Measurements from ENCODE around the gene CTSH.
"Not testable (repeated sequence)": the region's sequence is repeated elsewhere in the genome, so short reads cannot be mapped to it uniquely, and the experiment has no call there.

CTSH gene

DNA sequence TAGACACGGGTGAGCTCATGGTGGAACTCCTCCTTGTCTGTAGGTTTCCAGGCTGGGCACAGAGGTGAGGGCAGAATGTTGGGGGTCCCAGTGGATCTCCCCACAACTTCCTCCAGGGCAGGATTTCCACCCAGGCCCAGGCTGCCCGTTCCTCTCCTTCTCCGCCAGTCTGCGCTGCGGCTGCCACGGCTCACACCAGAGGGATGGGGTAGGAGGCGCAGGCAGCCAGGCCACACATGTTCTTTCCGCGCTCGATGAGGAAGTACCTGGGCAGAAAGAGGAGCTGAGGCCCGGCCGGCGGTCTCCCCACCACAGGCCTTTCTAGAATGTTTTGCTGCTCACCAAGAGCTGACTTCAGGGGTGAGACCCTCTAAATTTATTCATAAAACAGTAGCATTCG, 22.9 kb downstream of the CTSH start:
- DNase-seq: no peak

DNA sequence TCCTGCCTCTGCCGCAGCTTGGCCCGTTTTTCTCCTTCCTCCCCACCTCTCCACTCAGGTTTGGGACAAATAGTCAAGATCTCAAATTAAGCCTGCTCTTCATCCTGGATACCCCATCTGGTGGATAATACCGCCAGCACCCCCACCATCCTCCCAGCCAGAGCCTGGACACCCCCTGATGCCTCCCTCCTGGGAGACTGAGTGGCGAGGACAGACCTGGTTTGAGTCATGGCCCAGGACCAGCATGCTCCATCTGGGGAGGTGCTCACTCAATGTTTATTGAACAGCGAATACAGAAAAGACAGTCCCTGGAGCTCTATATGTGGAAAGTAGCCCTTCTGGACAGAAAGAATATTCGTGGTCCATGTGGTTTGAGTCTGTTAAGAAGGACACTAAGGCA, 23.3 kb downstream of the CTSH start:
- no peak for DNase-seq

DNA sequence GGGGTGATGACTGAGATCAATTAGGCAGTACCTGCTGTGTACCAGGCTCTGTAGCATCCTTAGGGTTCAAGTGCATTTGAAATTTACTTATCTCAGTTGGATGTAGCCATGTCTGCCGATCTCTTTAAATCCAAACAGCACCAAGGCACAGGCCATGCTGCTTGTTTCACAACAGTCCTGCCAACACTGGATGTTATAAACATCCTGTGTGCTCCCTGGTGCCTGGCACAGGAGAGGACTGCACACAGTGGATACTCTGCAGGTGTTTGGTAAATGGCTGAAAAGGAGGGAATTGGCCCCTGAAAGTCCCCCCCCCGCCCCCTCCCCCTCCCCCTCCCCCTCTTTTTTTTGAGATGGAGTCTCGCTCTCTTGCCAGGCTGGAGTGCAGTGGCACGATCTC, 27.0 kb downstream of the CTSH start:
- no peak for DNase-seq

DNA sequence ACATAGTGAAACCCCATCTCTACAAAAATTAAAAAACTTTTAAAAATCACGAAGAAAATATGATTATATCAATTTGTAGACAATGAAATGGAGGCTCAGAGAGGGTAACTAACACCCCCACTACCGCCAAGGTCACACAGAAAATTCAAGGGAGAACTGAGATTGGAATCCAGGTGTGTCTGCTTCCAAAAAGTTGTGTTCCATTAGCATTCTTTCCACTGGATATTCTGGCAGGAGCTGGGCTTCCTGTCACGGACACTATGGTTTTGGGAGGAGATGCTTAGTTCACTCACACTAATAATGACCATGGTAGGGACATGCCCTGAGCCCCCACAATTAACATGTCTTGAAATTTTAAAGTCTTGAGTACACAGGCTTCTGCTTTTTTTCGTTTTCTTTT, 28.8 kb downstream of the CTSH start:
- DNase-seq: no peak

DNA sequence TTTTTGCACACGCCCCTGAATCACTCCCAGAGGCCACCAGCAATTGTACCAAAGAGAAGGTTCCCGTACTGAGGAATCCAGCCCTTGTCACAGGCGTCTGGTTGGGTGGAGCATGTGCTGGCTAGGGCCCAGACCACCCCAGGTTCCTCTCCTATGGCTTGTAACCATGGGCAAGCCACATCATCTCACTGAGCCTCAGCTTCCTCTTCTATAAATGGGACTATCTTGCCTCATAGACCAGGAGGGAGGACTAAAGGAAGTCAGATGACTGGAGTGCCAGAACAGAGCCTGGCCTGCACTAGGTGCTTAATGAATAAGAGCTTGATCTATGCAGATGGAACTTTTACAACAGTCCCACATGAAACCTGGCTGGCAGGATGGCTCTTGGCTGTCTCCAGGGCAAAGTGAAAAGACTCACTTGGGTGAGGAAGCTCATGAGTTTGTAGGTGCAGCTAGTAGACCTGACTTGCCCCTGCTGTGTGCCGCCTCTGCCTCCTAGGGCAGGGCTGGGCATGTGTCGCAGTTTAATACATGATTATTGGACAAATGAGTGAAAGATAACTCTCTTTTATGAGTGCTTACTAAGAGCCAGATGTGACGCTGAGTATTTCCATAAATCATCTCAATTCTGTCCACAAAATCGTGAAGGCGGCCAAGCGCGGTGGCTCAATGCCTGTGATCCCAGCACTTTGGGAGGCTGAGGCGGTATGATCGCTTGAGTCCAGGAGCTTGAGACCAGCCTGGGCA, 29.3 kb downstream of the CTSH start:
- DNase-seq: no peak

DNA sequence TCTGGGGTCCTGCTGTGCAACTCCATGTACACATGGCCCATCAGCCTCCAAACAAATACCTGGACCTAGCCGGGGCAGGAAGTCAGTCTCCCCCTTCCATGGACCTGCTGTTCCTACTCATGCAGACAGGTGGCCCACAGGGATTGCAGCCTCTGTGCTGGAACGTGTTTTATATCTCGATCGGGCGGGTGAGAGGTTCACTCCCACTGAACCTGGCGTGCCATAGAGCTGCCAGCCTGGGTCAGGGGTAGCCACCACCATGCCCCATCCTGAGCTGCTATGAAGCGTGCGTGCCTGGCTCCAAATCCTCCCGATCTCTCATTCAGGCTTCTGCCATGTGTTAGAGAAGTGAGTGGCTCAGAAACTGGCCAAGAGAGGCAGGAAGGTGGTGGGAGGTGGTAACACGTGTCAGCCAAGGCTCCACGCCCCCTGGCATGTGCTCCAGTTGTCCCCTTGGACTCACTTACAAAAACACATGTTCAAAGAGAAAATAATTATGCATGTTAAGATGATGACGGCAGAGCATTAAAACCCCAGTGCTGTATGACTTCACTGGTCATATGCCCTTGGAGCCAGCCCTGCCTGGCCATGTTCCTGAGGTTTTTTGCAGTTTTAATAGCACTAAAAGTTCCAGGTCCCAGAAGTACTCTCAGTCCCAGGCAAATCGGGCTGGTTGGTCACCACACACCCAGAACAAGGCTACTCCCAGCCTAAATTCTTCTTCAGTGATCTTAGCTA, 30.6 kb downstream of the CTSH start:
- DNase-seq: no peak

DNA sequence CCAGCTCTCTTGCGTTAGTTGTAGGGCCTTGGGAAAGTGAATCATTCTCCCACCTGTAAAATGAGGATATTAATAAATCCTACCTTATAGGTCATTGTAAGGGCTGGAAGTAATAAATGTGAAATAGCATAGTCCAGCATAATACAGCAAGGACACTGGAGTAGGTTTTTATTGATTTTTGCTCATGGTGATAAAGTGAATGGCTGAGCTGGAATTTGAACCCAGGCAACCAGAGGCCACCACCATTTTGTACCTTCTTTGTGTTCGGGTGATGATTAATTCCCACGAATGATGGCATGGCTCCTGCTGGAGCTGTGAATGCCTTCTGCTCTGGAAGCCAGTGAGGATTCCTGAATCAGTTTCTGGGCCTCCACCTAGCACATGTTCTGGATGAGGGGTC, 31.8 kb downstream of the CTSH start:
- DNase-seq: no peak

DNA sequence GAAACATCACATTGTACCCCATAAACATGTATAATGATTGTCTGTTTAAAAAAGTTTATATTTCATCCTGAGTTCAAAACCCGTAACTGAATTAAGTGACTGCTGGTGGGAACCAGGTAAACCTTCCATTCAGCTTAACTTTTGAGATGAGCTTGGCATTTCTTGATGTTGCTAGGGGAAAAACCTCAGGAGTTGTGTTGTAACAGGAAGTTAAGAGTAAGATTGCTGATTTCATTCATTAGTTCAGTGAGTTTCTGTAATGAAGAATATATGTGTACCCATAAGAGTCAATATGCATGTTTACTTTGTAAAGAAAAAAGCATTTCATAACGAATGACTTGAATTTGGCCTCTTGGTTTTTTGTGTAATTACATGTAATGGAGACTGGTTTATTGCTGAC, 32.5 kb downstream of the CTSH start:
- no peak for DNase-seq

DNA sequence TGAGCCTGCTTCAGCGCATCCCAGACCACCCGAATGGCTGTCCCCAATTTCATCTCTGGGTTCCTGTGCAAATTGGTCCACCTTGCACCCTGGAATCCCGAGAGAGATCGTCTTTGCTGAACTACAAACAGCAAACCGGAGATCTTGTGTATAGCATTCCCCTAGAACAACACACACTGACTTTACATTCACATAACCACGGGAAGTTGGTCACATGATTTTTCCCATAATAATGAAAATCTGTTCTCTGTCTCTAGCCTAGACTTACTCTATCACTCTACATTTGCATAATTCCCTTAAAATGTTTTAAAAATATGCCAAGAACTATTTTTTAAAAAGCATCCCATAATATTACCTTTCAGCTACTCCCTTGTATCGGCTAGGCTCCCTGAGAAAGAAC, 34.6 kb downstream of the CTSH start:
- DNase-seq: no peak

DNA sequence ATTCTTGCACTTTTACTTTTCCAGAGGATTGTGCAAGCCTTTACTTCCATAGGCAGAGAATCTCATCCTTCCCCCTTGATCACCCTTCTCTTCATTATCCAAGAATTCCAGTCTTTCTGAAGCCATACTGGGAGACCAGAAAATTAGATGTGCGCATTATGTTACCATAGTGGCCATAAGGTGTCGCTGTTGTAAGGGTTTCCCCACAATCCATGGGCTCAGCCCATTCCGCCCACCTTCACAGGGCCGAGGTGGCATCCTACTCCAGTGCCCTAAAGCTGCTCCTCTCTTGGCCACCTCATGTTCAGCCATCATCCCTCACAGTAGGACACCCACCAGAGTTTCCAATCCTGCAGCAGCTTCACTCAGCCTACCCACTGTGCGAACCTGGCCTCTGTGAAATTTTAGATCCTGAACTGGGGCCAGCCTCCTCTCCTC, 35.0 kb downstream of the CTSH start:
- DNase-seq: no peak

DNA sequence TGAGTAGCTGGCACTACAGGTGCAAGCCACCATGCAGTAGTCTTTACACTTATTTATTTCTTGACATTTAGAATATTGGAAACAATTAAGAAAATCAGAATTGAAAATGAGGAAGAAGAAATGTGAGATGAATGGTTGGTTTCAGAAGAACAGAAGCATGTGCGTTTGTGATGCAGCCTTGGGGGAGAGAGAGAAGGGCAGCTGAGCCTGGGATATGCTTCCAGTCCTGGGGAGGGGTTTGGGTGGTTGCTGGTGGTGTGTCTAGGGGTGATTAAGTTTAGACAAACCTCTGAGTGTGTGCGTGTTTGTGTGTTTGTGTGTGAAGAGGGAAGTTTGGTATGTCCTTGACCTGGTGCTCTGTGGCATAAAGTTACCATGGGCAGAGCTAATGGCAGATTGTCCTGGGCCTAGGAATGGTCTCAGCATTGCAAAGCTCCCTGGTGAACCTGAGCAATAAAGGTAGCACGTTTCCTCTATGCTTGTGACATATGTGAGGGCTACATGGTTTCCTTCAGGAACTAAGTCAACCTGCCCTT, 35.6 kb downstream of the CTSH start:
- DNase-seq: no peak

DNA sequence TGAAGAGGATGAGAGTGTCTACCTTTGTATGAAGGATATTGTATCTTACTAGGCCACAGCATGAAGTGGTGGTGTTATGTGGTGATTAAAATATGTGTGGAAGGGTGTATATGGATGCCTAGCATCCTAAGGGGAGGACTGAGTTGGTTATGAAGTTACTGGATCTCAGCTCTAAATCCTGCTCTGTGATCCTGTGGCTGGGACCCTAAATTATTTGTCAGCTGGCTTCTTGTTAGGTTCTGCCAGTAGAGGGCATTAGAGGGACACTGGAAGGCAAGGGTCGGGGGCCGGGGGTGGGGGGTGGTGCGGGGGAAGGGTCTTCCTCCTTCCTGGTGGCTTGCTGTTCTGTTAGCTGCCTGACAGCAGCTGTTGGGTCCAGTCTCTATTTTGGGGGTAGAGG, 37.3 kb downstream of the CTSH start:
- DNase-seq: no peak

DNA sequence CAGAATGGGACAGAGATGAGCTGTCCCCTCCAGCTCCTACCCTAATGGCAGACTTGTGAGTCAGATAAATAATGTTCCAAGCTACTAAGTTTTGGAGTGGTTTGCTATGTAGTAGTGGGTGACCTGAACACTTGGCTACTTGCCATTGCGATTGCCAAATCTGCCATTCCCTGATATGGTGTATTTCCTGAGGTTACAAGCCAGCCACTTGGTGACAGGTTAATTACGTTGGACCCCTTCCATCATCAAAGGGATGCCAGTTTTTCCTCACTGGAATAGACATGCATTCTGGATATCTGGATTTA, 38.6 kb downstream of the CTSH start:
- DNase-seq: no peak

DNA sequence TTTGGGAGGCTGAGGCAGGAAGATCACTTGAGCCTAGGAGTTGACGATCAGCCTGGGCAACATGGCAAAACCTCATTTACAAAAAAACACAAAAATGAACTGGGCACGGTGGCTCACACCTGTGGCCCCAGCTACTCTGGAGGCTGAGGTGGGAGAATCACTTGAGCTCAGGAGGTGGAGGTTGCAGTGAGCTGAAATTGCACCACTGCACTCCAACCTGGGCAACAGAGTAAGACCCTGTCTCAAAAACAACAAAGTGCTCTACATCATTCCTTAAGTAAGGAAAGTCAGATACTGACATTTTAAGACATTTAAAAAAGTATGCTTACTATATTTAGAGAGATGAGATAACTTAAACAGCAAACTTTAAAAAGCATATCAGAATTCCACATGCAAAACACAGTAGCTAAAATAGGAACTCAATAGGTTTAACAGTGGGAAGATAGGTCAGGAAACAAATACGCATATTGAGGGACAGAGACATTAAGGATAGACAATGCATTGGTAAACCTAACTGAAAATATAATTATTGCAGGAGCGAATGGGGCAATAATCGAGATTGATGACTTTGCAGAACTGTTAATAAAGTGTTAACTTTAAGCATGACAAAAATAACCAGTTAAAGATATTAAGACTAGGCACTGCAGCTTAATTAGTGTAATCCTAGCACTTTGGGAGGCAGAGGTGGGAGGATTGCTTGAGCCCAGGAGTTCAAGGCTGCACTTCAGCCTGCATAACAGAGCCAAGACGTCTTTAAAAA, 40.1 kb downstream of the CTSH start:
- DNase-seq: no peak

DNA sequence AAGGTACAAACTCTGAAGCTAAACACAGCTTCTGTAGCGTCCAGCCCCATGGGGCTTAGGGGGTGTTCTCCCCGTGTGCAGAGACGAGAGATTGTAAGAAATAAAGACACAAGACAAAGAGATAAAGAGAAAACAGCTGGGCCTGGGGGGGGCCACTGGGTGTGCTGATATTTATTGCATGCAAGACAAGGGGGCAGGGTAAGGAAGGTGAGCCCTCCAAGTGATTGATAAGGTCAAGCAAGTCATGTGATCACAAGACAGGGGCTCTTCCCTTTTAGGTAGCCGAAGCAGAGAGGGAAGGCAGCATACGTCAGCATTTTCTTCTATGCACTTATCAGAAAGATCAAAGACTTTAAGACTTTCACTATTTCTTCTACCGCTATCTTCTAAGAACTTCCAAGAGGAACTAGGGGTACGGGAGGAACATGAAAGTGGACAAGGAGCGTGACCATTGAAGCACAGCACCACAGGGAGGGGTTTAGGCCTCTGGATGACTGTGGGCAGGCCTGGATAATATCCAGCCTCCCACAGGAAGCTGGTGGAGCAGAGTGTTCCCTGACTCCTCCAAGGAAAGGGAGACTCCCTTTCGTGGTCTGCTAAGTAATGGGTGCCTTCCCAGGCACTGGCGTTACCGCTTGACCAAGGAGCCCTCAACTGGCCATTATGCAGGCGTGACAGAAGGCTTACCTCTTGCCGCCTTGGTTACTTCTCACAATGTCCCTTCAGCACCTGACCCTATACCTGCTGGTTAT, 42.4 kb downstream of the CTSH start:
- DNase-seq: not testable (repeated sequence)

DNA sequence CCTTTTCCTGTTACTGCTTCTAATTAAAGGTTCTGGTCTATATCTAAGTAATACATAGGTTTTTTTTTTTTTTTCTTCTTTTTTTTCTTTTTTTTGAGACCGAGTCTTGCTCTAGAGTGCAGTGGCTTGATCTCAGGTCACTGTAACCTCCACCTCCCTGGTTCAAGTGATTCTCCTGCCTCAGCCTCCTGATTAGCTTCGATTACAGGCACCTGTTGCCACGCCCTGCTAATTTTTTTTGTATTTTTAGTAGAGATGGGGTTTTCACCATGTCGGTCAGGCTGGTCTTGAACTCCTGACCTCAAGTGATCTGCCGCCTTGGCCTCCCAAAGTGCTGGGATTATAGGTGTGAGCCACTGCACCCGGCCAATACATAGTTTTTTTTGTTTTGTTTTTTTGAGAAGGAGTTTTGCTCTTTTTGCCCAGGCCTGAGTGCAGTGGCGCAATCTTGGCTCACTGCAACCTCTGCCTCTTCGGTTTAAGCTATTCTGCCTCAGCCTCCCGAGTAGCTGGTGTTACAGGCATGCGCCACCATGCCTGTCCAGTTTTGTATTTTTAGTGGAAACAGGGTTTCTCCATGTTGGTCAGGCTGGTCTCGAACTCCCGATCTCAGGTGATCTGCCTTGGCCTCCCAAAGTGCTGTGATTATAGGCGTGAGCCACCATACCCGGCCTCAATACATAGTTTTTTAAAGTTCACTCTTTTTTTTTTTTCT, 43.9 kb downstream of the CTSH start:
- DNase-seq: not testable (repeated sequence)

DNA sequence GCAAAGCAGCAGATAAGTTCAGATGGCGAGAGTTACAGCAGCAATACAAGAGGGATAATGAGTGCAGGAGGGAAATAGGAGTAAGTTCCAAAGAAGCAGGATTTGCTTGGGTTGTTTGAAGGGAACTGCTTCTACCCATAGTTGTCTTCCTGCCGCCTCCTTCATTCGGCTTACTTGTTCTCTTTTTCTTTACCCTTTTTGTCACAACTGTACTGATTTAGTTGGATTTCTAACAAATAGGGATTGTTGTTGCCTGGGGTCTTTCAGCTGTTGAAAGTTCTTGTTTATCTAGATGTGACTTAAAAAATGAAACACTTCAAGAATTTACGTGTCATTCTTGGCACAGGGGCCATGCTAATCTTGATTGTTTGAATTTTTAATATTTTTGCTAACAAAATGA, 46.3 kb downstream of the CTSH start:
- no peak for DNase-seq

DNA sequence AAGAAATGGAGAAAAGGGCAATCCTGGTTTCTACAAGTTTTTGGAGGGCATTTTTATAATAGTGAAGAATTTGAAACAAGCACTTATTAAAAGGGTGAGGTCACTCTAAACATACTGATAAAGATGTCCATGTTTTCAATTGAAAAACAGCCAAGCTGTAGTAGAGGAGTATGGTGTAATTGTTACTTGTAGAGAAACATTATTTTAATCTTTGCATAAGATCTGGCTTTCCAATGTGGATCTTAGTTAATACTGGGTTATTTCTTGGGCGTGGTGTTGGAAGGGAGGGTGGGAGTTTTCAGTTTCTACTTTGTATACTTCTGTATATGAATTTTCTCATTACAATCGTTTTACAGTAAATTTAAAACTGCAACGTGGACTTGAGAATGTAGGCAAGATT, 49.4 kb downstream of the CTSH start:
- no peak for DNase-seq

DNA sequence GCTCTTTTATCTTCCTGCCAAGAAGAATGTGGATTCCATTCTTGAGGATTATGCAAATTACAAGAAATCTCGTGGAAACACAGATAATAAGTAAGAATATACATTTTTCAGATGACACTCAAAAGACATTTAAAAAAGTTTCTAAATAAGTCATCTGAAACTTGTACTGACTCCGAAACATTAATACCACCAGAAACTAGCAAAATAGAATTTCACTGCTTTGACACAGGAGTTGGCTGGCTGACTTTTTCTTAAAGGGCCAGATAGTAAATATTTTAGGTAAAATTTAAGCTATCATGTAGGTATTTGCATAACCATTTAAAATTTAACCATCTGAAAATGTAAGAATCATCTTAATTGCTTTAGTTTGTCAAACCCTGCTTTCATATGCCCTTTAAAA, 51.3 kb downstream of the CTSH start:
- no peak for DNase-seq

DNA sequence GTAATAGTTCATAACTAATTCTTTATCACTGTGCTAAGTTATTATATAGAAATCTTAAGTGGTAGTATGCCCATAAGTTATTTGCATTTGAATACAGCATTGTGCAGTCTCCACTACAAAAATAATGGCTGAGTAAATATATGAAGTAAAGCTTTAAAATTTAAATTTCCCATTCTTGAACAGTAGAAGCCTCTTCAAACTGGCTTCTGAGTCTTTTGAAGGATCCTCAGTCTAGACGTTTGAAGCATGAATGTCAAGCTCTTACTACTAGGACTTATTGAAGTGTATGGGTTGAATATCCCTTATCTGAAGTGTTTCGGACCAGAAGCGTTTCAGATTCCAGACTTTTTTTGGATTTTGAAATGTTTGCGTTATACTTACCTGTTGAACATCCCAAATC, 55.8 kb downstream of the CTSH start:
- DNase-seq: no peak

DNA sequence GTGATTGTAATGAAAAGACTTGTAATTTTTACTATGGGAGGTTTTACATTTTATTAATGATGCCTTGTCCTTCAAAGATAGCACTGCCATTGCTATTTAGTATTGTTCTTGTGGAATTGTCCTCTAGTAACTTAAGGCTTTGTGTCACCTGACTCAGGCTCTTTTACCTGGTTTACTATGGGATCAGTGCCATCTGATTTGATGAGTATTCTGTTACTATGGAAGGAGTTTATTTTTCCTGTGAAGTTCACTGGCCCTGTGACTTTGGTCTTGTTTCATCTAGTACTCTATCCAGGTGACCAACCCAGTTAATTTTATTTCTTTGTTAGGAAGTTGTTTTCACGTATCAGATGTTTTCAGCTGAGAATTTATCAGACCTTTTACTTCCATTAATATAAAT, 63.2 kb downstream of the CTSH start:
- no peak for DNase-seq

DNA sequence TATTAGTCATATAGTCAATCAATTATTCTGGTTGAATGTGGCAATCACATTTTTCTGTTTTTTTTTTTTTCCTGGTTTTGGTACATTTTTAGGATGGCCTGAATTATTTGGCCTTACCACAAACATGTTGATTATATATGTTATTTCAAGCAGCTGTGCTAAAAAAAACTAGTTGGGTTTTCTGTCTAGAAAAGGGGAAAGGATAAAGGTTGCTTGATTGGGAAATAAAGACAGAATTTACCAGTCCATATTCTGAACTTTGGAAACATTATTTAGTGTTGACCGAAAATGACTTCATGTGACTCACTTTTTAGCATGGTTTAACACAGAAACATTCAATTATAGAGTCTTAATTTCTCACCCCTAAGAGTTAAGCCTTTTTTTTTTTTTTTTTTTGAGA, 64.0 kb downstream of the CTSH start:
- DNase-seq: no peak

DNA sequence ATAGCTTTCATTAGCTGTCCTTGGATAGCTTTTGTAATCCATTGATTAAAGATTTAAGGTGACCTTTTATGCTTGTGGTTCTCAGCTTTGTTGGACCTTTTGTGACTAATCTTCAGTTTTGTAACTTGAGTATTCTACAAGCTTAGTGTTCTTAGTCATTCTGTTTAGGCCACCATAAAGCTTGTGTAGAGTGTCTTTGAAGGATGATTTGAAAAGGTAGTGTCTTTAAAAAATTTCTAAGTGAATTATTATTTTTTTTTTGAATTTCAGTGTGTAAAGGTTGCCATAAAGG, 64.7 kb downstream of the CTSH start:
- no peak for DNase-seq

Measured in femur (tissue), 1 donor.